GM23338 (cell line): ENCODE data around the gene GRID2IP.
"Not testable (repeated sequence)": the region's sequence is repeated elsewhere in the genome, so short reads cannot be mapped to it uniquely, and the experiment has no call there.

Experiments
- CREB1 ChIP-seq: fragments of 250-450 bp; sonication (Bioruptor Pico); IDR thresholded peaks from 2 replicates; pipeline ENCODE4 v1.5.0; 2020; ENCODE audit warnings: low read depth, mild to moderate bottlenecking, moderate library complexity
- EZH2 ChIP-seq: fragments of 200-600 bp; sonication (generic); IDR thresholded peaks from one replicate; pipeline ENCODE4 v1.8.0; 2017; ENCODE audit warnings: antibody characterized with exemption, mild to moderate bottlenecking, low read depth; ENCODE audit not compliant: unreplicated experiment
- EZH2phosphoT487 ChIP-seq: fragments of 200-600 bp; sonication (generic); IDR thresholded peaks from one replicate; pipeline ENCODE4 v1.8.1; 2018; ENCODE audit warnings: antibody characterized with exemption; ENCODE audit not compliant: unreplicated experiment
- JUNB ChIP-seq: IDR thresholded peaks from one replicate; pipeline ENCODE4 v1.6.1; 2016; ENCODE audit warnings: antibody characterized with exemption; ENCODE audit not compliant: unreplicated experiment
- NANOG ChIP-seq: IDR thresholded peaks from 2 replicates; pipeline ENCODE4 v1.6.1; 2016; ENCODE audit warnings: antibody characterized with exemption, borderline replicate concordance
- POLR2AphosphoS5 ChIP-seq: IDR thresholded peaks from 2 replicates; pipeline ENCODE4 v1.6.1; 2016; ENCODE audit warnings: antibody characterized with exemption, low read depth
- REST ChIP-seq: IDR thresholded peaks from one replicate; pipeline ENCODE4 v1.6.1; 2018; ENCODE audit warnings: antibody characterized with exemption; ENCODE audit not compliant: unreplicated experiment
- STAT1 ChIP-seq: IDR thresholded peaks from one replicate; pipeline ENCODE4 v1.6.1; 2016; ENCODE audit warnings: antibody characterized with exemption; ENCODE audit not compliant: unreplicated experiment
- ZNF114 ChIP-seq: fragments of 250-450 bp; sonication (Bioruptor Pico); IDR thresholded peaks from 2 replicates; pipeline ENCODE4 v1.5.0; 2020; ENCODE audit warnings: mild to moderate bottlenecking, moderate library complexity
- ZNF462 ChIP-seq: fragments of 250-450 bp; sonication (Bioruptor Pico); IDR thresholded peaks from 2 replicates; pipeline ENCODE4 v1.5.0; 2020; ENCODE audit warnings: mild to moderate bottlenecking, moderate library complexity
- TF ChIP-seq, protein P1 (sequence below), 2 experiments: fragments of 200-600 bp in 1 of 2; sonication (generic) in 1 of 2; conservative IDR thresholded peaks; 2 replicates each; pipeline versions ENCODE4 v1.5.1 to v1.6.1; 2016 to 2017; ENCODE audit warnings: antibody characterized with exemption in 2 of 2, low read depth in 2 of 2, mild to moderate bottlenecking in 2 of 2, moderate library complexity in 1 of 2
- TF ChIP-seq, protein P2 (sequence below): IDR thresholded peaks from 2 replicates; pipeline ENCODE4 v1.6.1; 2016; ENCODE audit warnings: antibody characterized with exemption

GRCh38 chr7:6463609-6464008, 87.7 kb downstream of the GRID2IP start:
- TF ChIP-seq, protein P1, sequence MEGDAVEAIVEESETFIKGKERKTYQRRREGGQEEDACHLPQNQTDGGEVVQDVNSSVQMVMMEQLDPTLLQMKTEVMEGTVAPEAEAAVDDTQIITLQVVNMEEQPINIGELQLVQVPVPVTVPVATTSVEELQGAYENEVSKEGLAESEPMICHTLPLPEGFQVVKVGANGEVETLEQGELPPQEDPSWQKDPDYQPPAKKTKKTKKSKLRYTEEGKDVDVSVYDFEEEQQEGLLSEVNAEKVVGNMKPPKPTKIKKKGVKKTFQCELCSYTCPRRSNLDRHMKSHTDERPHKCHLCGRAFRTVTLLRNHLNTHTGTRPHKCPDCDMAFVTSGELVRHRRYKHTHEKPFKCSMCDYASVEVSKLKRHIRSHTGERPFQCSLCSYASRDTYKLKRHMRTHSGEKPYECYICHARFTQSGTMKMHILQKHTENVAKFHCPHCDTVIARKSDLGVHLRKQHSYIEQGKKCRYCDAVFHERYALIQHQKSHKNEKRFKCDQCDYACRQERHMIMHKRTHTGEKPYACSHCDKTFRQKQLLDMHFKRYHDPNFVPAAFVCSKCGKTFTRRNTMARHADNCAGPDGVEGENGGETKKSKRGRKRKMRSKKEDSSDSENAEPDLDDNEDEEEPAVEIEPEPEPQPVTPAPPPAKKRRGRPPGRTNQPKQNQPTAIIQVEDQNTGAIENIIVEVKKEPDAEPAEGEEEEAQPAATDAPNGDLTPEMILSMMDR (conservative IDR thresholded peaks at IDR 0.05; ENCODE audit: low read depth in 2 of 2): not testable (repeated sequence)
- TF ChIP-seq POLR2AphosphoS5; EZH2; JUNB; STAT1; EZH2phosphoT487; NANOG; CREB1 (CRISPR knock-in tag); REST; ZNF114 (CRISPR knock-in tag); ZNF462 (CRISPR knock-in tag): not testable (repeated sequence)
- TF ChIP-seq, protein P2, sequence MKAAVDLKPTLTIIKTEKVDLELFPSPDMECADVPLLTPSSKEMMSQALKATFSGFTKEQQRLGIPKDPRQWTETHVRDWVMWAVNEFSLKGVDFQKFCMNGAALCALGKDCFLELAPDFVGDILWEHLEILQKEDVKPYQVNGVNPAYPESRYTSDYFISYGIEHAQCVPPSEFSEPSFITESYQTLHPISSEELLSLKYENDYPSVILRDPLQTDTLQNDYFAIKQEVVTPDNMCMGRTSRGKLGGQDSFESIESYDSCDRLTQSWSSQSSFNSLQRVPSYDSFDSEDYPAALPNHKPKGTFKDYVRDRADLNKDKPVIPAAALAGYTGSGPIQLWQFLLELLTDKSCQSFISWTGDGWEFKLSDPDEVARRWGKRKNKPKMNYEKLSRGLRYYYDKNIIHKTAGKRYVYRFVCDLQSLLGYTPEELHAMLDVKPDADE: not testable (repeated sequence)
